Measurements from ENCODE around the gene BOC. TPM values are rescaled to one million over a fixed set of nuclear protein-coding genes. Genes with fewer than 3 reads are reported as not detected.
A peak's percentile ranks its signal among the peaks of the same experiment; 100 is the strongest.

BOC gene
- total RNA-seq, 1 experiment from 2014 or later: 3.5 TPM

DNA sequence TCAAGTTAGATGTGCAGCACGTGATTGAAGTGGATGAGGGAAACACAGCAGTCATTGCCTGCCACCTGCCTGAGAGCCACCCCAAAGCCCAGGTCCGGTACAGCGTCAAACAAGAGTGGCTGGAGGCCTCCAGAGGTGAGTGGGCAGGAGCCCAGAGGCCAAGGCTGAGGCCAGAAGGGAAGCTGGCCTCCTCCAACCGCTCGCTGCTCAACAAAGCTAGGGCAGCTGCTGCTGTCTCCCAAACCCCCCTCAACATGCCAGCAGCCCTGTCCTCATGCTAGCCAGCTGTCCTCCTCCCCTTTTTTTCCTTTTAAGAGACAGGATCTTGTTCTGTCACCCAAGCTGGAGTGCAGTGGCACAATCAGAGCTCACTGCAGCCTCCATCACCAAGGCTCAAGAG, 57.0 kb downstream of the BOC start:
- no peak overlapping the region for H2BK120ac ChIP-seq (ENCODE audit: low read depth, low read length, poor library complexity, severe bottlenecking)
- Mint-ChIP-seq H3K36me3 (ENCODE audit: insufficient read depth in 1 of 3, low read depth in 3 of 3) (peaks cover 0 to 21% (median 14%) of the 10 kb centered on the region in 3 experiments; a peak in 5 of 7 replicates), H3K4me3 (no peak overlapping the region), H3K27me3 (ENCODE audit: low read depth) (no peaks in the 10 kb centered on the region), H3K9me3 (no peaks in the 10 kb centered on the region), H3K27ac (peak overlapping the region in 2 of 3 experiments; percentile 68 to 80; a peak in 2 of 7 replicates), H3K4me1 (peaks cover 57 to 65% of the 10 kb centered on the region in 2 experiments)
- H3K79me2 ChIP-seq (ENCODE audit: insufficient read depth, low read length): no peaks in the 10 kb centered on the region
- no peak overlapping the region for H2AK5ac ChIP-seq (ENCODE audit: insufficient read length, low read length)
- no peak overlapping the region for H2BK5ac ChIP-seq (ENCODE audit: insufficient read length, low read length)
- DNase-seq: no peak
- H3K9me3 ChIP-seq (ENCODE audit: control insufficient read depth, low read depth, low read length): no peaks in the 10 kb centered on the region
- no peaks in the 10 kb centered on the region for H3K27me3 ChIP-seq (ENCODE audit: insufficient read depth, low read length)
- H3K4ac ChIP-seq (ENCODE audit: low read depth, low read length): no peak overlapping the region
- no peak overlapping the region for H3K56ac ChIP-seq (ENCODE audit: insufficient read length, low read depth, low read length)
- H4K5ac ChIP-seq (ENCODE audit: insufficient read length, low read depth, low read length): no peak overlapping the region
- H3K14ac ChIP-seq (ENCODE audit: insufficient read depth, low read length): no peak overlapping the region
- H2BK12ac ChIP-seq (ENCODE audit: insufficient read length, low read depth, low read length): no peak overlapping the region
- no peak overlapping the region for H3K9ac ChIP-seq (ENCODE audit: extremely low read depth, insufficient read length, low read length)
- H3K27ac ChIP-seq (ENCODE audit: insufficient read length, low read depth, low read length): no peak overlapping the region
- TF ChIP-seq, protein P1, sequence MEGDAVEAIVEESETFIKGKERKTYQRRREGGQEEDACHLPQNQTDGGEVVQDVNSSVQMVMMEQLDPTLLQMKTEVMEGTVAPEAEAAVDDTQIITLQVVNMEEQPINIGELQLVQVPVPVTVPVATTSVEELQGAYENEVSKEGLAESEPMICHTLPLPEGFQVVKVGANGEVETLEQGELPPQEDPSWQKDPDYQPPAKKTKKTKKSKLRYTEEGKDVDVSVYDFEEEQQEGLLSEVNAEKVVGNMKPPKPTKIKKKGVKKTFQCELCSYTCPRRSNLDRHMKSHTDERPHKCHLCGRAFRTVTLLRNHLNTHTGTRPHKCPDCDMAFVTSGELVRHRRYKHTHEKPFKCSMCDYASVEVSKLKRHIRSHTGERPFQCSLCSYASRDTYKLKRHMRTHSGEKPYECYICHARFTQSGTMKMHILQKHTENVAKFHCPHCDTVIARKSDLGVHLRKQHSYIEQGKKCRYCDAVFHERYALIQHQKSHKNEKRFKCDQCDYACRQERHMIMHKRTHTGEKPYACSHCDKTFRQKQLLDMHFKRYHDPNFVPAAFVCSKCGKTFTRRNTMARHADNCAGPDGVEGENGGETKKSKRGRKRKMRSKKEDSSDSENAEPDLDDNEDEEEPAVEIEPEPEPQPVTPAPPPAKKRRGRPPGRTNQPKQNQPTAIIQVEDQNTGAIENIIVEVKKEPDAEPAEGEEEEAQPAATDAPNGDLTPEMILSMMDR (conservative IDR thresholded peaks at IDR 0.05): no peak
- H3T11ph ChIP-seq (ENCODE audit: low read length): no peak overlapping the region
- H2BK15ac ChIP-seq (ENCODE audit: low read depth, low read length): no peak overlapping the region
- H2AFZ ChIP-seq (ENCODE audit: low read length): no peak overlapping the region
- H3K23me2 ChIP-seq (ENCODE audit: insufficient read length, low read depth, low read length, poor library complexity, severe bottlenecking): no peaks in the 10 kb centered on the region
- no peak overlapping the region for H3K18ac ChIP-seq (ENCODE audit: insufficient read length, low read depth, low read length)
- H4K91ac ChIP-seq (ENCODE audit: insufficient read length, low read depth, low read length): no peak overlapping the region
- WGBS (ENCODE audit: extremely low coverage, insufficient read length, low lambda C conversion rate): no CpG with 5 or more reads among the region's 5 CpGs
- H4K8ac ChIP-seq (replicated peaks; ENCODE audit: insufficient read length, low read depth, low read length): no peak overlapping the region
- no peak overlapping the region for H3K23ac ChIP-seq (ENCODE audit: insufficient read length, low read depth, low read length)
- H4K20me1 ChIP-seq (ENCODE audit: control insufficient read depth, insufficient read depth, insufficient read length): no peaks in the 10 kb centered on the region
- H3K79me1 ChIP-seq (ENCODE audit: insufficient read depth, low read depth, low read length, poor library complexity, severe bottlenecking): no peaks in the 10 kb centered on the region
- H2BK20ac ChIP-seq (ENCODE audit: low read depth, low read length, poor library complexity, severe bottlenecking): no peak overlapping the region
- H3K4me2 ChIP-seq (ENCODE audit: insufficient read depth, insufficient read length, low read length): no peak overlapping the region
- H3K4me1 ChIP-seq (ENCODE audit: insufficient read depth, low read length): peaks cover 10% of the 10 kb centered on the region
